Osteoblast (primary cell): ENCODE measurements around the gene TMEM218. TPM values are rescaled to one million over a fixed set of nuclear protein-coding genes. Genes with fewer than 3 reads are reported as not detected.

Source experiments
- DNase-seq: peaks from one replicate; pipeline ENCODE4 v3.0.0; 2011; ENCODE audit warnings: low spot score, mixed read lengths; ENCODE audit not compliant: insufficient read length; ENCODE audit errors: missing footprints
- H2AFZ ChIP-seq: 2 replicates; pipeline ENCODE4 v1.6.0; 2011; ENCODE audit warnings: mild to moderate bottlenecking, low read length
- H3K27ac ChIP-seq: 2 replicates; pipeline ENCODE4 v1.5.1; 2011; ENCODE audit warnings: mild to moderate bottlenecking, low read depth, low read length, moderate library complexity
- H3K27me3 ChIP-seq: 2 replicates; pipeline ENCODE4 v1.6.0; 2012; ENCODE audit warnings: mild to moderate bottlenecking, control low read depth, inconsistent platforms, low read length, moderate library complexity; ENCODE audit not compliant: insufficient read depth
- H3K36me3 ChIP-seq: 2 replicates; pipeline ENCODE4 v1.5.1; 2011; ENCODE audit warnings: mild to moderate bottlenecking, low read length, control low read depth, moderate library complexity; ENCODE audit not compliant: insufficient read depth
- H3K4me1 ChIP-seq: 2 replicates; pipeline ENCODE4 v1.5.1; 2011; ENCODE audit warnings: mild to moderate bottlenecking, low read length, control low read depth, moderate library complexity; ENCODE audit not compliant: insufficient read depth
- H3K4me2 ChIP-seq: 2 replicates; pipeline ENCODE4 v1.6.0; 2011; ENCODE audit warnings: mild to moderate bottlenecking, low read length; ENCODE audit not compliant: insufficient read depth
- H3K4me3 ChIP-seq: fragments of 200-600 bp; sonication (generic); 3 replicates; pipeline ENCODE4 v1.5.1; 2012; ENCODE audit warnings: mild to moderate bottlenecking, low read length, inconsistent platforms; ENCODE audit not compliant: insufficient read depth
- H3K79me2 ChIP-seq: 2 replicates; pipeline ENCODE4 v1.6.0; 2012; ENCODE audit warnings: mild to moderate bottlenecking, low read length, control low read depth, inconsistent platforms; ENCODE audit not compliant: insufficient read depth
- H3K9me3 ChIP-seq: 2 replicates; pipeline ENCODE4 v1.5.1; 2011; ENCODE audit warnings: low read depth, low read length, control low read depth
- H4K20me1 ChIP-seq: 2 replicates; pipeline ENCODE4 v1.6.0; 2012; ENCODE audit warnings: mild to moderate bottlenecking, low read length, control low read depth; ENCODE audit not compliant: insufficient read depth
- total RNA-seq: library from RNA; depleted of rRNA; stranded (reverse); fragments of >200 nt; gene quantifications from 2 replicates; pipeline ENCODE4 v1.2.3, GENCODE V29; 2012
- TF ChIP-seq, protein P1 (sequence below): IDR thresholded peaks from 2 replicates; pipeline ENCODE4 v1.5.1; 2011; ENCODE audit warnings: mild to moderate bottlenecking, low read depth, low read length, moderate library complexity; ENCODE audit errors: extremely low read depth

The TMEM218 gene
- total RNA-seq, 1 donor: 30.0 TPM

DNA sequence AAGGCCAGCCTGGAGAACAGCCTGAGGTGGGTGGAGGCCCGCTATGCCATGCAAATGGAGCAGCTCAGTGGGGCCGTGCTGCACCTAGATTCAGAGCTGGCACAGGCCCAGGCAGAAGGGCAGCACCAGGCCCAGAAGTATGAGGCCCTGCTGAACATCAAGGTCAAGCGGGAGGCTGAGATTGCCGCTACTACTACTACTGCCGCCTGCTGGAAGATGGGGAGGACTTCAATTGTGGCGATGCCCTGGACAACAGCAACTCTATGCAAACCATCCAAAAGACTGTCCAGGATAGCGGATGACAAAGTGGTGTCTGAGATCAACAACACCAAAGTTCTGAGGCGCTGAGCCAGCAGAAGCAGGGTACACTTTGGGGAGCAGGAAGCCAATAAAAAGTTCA lies 3.1 kb upstream of the TMEM218 start:
- DNase-seq: no peak
- Histone ChIP-seq H3K36me3 (no peaks in the 10 kb centered on the region), H3K4me3 (no peak overlapping the region), H4K20me1 (no peaks in the 10 kb centered on the region), H3K27me3 (peaks cover 9% of the 10 kb centered on the region), H3K4me2 (no peak overlapping the region), H3K79me2 (peaks cover 9% of the 10 kb centered on the region), H2AFZ (no peak overlapping the region), H3K9me3 (no peaks in the 10 kb centered on the region), H3K4me1 (no peaks in the 10 kb centered on the region), H3K27ac (no peak overlapping the region)
- TF ChIP-seq, protein P1, sequence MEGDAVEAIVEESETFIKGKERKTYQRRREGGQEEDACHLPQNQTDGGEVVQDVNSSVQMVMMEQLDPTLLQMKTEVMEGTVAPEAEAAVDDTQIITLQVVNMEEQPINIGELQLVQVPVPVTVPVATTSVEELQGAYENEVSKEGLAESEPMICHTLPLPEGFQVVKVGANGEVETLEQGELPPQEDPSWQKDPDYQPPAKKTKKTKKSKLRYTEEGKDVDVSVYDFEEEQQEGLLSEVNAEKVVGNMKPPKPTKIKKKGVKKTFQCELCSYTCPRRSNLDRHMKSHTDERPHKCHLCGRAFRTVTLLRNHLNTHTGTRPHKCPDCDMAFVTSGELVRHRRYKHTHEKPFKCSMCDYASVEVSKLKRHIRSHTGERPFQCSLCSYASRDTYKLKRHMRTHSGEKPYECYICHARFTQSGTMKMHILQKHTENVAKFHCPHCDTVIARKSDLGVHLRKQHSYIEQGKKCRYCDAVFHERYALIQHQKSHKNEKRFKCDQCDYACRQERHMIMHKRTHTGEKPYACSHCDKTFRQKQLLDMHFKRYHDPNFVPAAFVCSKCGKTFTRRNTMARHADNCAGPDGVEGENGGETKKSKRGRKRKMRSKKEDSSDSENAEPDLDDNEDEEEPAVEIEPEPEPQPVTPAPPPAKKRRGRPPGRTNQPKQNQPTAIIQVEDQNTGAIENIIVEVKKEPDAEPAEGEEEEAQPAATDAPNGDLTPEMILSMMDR: peak; percentile 34

DNA sequence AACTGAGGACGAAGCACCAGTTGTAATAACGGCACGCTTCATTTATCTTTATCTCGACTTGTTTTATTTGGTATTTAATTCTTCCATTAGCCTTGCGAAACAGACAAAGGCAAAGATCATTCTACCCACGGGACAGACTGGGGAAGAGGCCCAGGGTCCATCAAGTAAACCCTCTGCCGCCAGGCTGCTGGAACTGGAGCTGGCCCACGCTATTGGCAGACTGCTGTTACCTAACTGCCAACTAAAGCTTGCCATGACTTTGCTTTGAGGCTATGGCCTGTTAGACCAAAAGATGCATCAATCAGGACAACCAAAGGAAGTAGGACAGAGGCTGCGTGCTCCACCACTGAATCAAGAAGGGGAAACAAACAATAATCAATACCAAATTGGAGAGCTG lies 780 bp upstream of the TMEM218 start:
- Histone ChIP-seq H3K4me1 (no peaks in the 10 kb centered on the region), H3K36me3 (no peaks in the 10 kb centered on the region), H3K79me2 (peaks cover 9% of the 10 kb centered on the region), H3K27ac (peak overlapping the region; percentile 60), H2AFZ (peak overlapping the region; percentile 99), H3K4me2 (peak overlapping the region; percentile 91), H3K9me3 (no peaks in the 10 kb centered on the region), H3K27me3 (peaks cover 4% of the 10 kb centered on the region), H3K4me3 (peak overlapping the region; percentile 71), H4K20me1 (no peaks in the 10 kb centered on the region)
- no peak for DNase-seq
- TF ChIP-seq, protein P1: no peak

DNA sequence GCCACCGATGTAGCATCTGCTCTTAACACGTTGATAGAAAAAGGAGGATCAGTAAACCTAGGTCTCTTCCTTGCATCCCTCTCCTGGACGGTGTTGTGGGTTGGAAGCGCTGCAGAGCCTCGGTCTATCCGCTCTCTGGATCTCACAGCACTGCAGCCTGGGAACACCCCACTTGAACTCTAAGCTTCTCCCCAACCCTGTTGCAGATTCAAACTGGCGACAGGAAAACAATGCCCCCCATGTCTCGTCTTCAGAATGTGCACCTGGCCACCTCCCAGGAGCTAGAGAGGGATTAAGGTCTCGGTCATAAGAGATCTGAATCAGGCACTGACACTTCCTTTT lies 454 bp downstream of the TMEM218 start:
- Histone ChIP-seq H3K79me2 (peaks cover 9% of the 10 kb centered on the region), H3K27me3 (no peaks in the 10 kb centered on the region), H2AFZ (peak overlapping the region; percentile 93), H3K9me3 (no peaks in the 10 kb centered on the region), H4K20me1 (no peaks in the 10 kb centered on the region), H3K36me3 (no peaks in the 10 kb centered on the region), H3K4me3 (peak overlapping the region; percentile 85), H3K27ac (peak overlapping the region; percentile 75), H3K4me2 (peak overlapping the region; percentile 88), H3K4me1 (no peaks in the 10 kb centered on the region)
- TF ChIP-seq, protein P1: no peak
- no peak for DNase-seq

DNA sequence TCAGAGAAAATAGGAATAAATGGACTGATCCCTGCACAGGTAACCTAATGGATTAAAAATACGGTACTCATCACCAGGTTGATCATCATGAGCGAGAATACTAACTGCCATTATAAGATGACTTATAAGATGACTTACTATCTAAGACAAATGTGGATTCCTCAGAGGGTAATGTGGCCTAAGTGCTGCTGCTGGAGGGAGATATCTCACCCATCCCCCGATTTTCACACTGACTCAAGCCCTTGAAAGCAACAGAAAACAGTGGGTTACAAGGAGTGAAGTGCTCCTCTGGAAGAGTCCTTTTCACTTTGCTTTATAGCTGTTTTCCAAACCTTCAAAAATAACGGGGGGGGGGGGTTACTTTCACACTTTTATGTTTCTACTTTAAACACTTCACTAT lies 920 bp downstream of the TMEM218 start:
- H3K9me3 ChIP-seq: no peaks in the 10 kb centered on the region
- peaks cover 9% of the 10 kb centered on the region for H3K79me2 ChIP-seq
- H4K20me1 ChIP-seq: no peaks in the 10 kb centered on the region
- no peaks in the 10 kb centered on the region for H3K36me3 ChIP-seq
- no peak for DNase-seq
- peak overlapping the region; percentile 88 for H3K4me2 ChIP-seq
- peak overlapping the region; percentile 85 for H3K4me3 ChIP-seq
- H2AFZ ChIP-seq: no peak overlapping the region
- H3K4me1 ChIP-seq: no peaks in the 10 kb centered on the region
- no peak overlapping the region for H3K27ac ChIP-seq
- TF ChIP-seq, protein P1: no peak
- H3K27me3 ChIP-seq: no peaks in the 10 kb centered on the region
